GM12865 (cell line): ENCODE data around the gene YWHAG.

ENCODE experiments used
- DNase-seq: peaks from one replicate; pipeline ENCODE4 v3.0.0; 2010; ENCODE audit warnings: low read depth
- H3K4me3 ChIP-seq: 2 replicates; pipeline ENCODE4 v1.5.1; 2011; ENCODE audit warnings: mild to moderate bottlenecking, low read depth, low read length, control low read depth
- CTCF ChIP-seq: IDR thresholded peaks from 2 replicates; pipeline ENCODE4 v1.5.1; 2011; ENCODE audit warnings: low read length, control low read depth, low read depth, inconsistent platforms; ENCODE audit not compliant: insufficient read depth; ENCODE audit errors: missing control alignments

Gene YWHAG

GRCh38 chr7:76281706-76282343, 77.0 kb downstream of the YWHAG start:
- H3K4me3 ChIP-seq: no peak overlapping the region

GRCh38 chr7:76281006-76281705, 77.6 kb downstream of the YWHAG start:
- no peak for DNase-seq
- no peak overlapping the region for H3K4me3 ChIP-seq
- TF ChIP-seq CTCF: no peak

More at GRCh38 chr7:76281706-76282343, 77.0 kb downstream of the YWHAG start:
- no peak for DNase-seq
- no peak for TF ChIP-seq CTCF

- TF ChIP-seq CTCF: no peak
- no peak overlapping the region for H3K4me3 ChIP-seq
- no peak for DNase-seq
Observed at GRCh38 chr7:76280408-76280807, 78.4 kb downstream of the YWHAG start.

GRCh38 chr7:76278540-76278939, 80.3 kb downstream of the YWHAG start:
- no peak overlapping the region for H3K4me3 ChIP-seq
- no peak for TF ChIP-seq CTCF
- DNase-seq: peak; percentile 35
